C4-2B (cell line): ENCODE measurements around the gene ERGIC2.

Experiments
- H3K27ac ChIP-seq: fragments of 450-650 bp; 2 replicates; pipeline ENCODE4 v1.5.1; 2017
- CTCF ChIP-seq: fragments of 450-650 bp; conservative IDR thresholded peaks from 2 replicates; pipeline ENCODE4 v1.5.1; 2017; ENCODE audit warnings: mild to moderate bottlenecking
- ZFX ChIP-seq: fragments of 450-650 bp; IDR thresholded peaks from 2 replicates; pipeline ENCODE4 v1.6.1; 2017

The ERGIC2 gene

GRCh38 chr12:29337325-29337724 lies 43.6 kb downstream of the ERGIC2 start:
- no peak for TF ChIP-seq ZFX
- TF ChIP-seq CTCF, result no peak

GRCh38 chr12:29334937-29335336 lies 46.0 kb downstream of the ERGIC2 start:
- no peak for TF ChIP-seq ZFX
- H3K27ac ChIP-seq, result no peak overlapping the region

More at GRCh38 chr12:29337325-29337724, 43.6 kb downstream of the ERGIC2 start:
- H3K27ac ChIP-seq, result no peak overlapping the region

- H3K27ac ChIP-seq, result no peak overlapping the region
- TF ChIP-seq ZFX, result no peak
- no peak for TF ChIP-seq CTCF
These were observed 47.8 kb downstream of the ERGIC2 start for GRCh38 chr12:29333178-29333577.

GRCh38 chr12:29329411-29329810 lies 51.6 kb downstream of the ERGIC2 start:
- H3K27ac ChIP-seq, result no peak overlapping the region
- TF ChIP-seq ZFX, result no peak
- no peak for TF ChIP-seq CTCF

GRCh38 chr12:29322157-29322556 lies 58.8 kb downstream of the ERGIC2 start:
- H3K27ac ChIP-seq, result no peak overlapping the region
- TF ChIP-seq ZFX (no peak), CTCF (no peak)

GRCh38 chr12:29320295-29321085 lies 60.5 kb downstream of the ERGIC2 start:
- H3K27ac ChIP-seq, result no peak overlapping the region

GRCh38 chr12:29317556-29318363 lies 63.2 kb downstream of the ERGIC2 start:
- TF ChIP-seq CTCF (peak; percentile 91), ZFX (no peak)
- no peak overlapping the region for H3K27ac ChIP-seq

More at GRCh38 chr12:29320295-29321085, 60.5 kb downstream of the ERGIC2 start:
- TF ChIP-seq CTCF (no peak), ZFX (no peak)
